ENCODE results near the gene CALR. TPM values are rescaled to one million over a fixed set of nuclear protein-coding genes. Genes with fewer than 3 reads are reported as not detected.

Gene CALR
- total RNA-seq, 1 donor from 2014 or later, result 1,294 TPM

- H3K36me3 Mint-ChIP-seq, result peaks cover 5% of the 10 kb centered on the region
- H3K27me3 Mint-ChIP-seq, result no peaks in the 10 kb centered on the region
- no peaks in the 10 kb centered on the region for H3K4me1 Mint-ChIP-seq (ENCODE audit: unreplicated experiment)
- no peaks in the 10 kb centered on the region for H3K9me3 Mint-ChIP-seq
- TF ChIP-seq, protein P1, sequence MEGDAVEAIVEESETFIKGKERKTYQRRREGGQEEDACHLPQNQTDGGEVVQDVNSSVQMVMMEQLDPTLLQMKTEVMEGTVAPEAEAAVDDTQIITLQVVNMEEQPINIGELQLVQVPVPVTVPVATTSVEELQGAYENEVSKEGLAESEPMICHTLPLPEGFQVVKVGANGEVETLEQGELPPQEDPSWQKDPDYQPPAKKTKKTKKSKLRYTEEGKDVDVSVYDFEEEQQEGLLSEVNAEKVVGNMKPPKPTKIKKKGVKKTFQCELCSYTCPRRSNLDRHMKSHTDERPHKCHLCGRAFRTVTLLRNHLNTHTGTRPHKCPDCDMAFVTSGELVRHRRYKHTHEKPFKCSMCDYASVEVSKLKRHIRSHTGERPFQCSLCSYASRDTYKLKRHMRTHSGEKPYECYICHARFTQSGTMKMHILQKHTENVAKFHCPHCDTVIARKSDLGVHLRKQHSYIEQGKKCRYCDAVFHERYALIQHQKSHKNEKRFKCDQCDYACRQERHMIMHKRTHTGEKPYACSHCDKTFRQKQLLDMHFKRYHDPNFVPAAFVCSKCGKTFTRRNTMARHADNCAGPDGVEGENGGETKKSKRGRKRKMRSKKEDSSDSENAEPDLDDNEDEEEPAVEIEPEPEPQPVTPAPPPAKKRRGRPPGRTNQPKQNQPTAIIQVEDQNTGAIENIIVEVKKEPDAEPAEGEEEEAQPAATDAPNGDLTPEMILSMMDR (conservative IDR thresholded peaks at IDR 0.05), result no peak
- no peak for DNase-seq (ENCODE audit: extremely low spot score, unreplicated experiment)
- H3K4me3 Mint-ChIP-seq, result no peak overlapping the region
- no peak overlapping the region for H3K27ac Mint-ChIP-seq
Measured at GRCh38 chr19:12896460-12896859, 41.9 kb upstream of the CALR start.

DNA sequence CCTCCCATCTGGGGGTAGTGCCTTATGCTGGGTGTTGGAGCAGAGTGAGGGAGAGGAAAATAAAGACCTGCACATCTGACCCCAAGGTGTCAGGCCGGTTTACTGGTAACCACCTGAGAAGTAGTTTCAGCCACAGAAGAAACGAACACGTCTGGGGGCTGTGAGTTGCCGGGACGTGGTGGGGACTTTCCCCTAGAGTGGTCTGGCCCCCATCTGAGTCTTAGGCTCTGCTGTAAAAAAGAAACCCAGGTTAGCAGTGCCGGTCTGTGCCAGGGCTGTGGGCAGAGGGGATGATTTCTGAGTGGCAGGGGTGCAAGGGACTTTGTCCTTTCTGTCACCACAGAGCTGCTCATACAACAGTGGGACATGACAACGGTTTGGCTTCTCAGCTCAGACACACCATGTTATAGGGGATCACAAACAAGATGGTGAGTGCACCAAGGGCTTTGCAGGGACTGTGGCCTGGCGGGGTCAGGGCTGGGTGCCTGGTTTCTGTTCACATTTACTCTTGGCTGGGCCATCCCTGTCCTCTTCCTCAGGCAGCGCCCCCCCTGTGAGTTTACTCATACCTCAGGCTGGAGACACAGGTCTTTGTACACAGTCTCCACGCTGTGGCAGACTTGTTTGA, 38.4 kb upstream of the CALR start:
- Mint-ChIP-seq H3K4me3 (no peak overlapping the region), H3K4me1 (ENCODE audit: unreplicated experiment) (no peaks in the 10 kb centered on the region), H3K9me3 (no peaks in the 10 kb centered on the region), H3K27ac (no peak overlapping the region), H3K36me3 (peaks cover under 1% of the 10 kb centered on the region), H3K27me3 (no peaks in the 10 kb centered on the region)
- TF ChIP-seq, protein P1 (conservative IDR thresholded peaks at IDR 0.05), result no peak
- DNase-seq (ENCODE audit: extremely low spot score, unreplicated experiment), result no peak

DNA sequence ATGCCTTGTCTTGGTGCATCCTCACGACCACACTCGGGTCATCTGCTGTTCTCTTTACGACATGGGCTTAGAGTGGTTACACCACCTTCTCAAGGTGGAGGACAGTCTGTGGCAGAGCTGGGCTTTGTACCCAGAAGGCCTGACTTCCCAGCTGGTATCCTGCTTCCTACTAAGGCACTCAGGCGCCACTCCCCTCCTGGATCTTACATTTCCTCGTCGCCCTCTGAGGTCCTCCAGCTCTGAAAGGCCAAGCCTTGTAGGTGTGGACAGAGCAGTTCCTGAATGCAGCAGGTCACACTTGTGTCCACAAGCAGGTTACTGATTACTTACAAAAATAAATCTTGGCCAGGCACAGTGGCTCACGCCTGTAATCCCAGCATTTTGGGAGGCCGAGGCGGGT, 31.2 kb upstream of the CALR start:
- H3K9me3 Mint-ChIP-seq, result no peaks in the 10 kb centered on the region
- peaks cover under 1% of the 10 kb centered on the region for H3K4me1 Mint-ChIP-seq (ENCODE audit: unreplicated experiment)
- DNase-seq (ENCODE audit: extremely low spot score, unreplicated experiment), result no peak
- H3K27me3 Mint-ChIP-seq, result no peaks in the 10 kb centered on the region
- TF ChIP-seq, protein P1 (conservative IDR thresholded peaks at IDR 0.05), result no peak
- H3K27ac Mint-ChIP-seq, result no peak overlapping the region
- no peaks in the 10 kb centered on the region for H3K36me3 Mint-ChIP-seq
- no peak overlapping the region for H3K4me3 Mint-ChIP-seq

- H3K27me3 Mint-ChIP-seq, result no peaks in the 10 kb centered on the region
- TF ChIP-seq, protein P1 (conservative IDR thresholded peaks at IDR 0.05), result no peak
- peaks cover 19% of the 10 kb centered on the region for H3K4me1 Mint-ChIP-seq (ENCODE audit: unreplicated experiment)
- H3K27ac Mint-ChIP-seq, result peak overlapping the region; percentile 86
- H3K36me3 Mint-ChIP-seq, result no peaks in the 10 kb centered on the region
- no peaks in the 10 kb centered on the region for H3K9me3 Mint-ChIP-seq
- DNase-seq (ENCODE audit: extremely low spot score, unreplicated experiment), result no peak
- H3K4me3 Mint-ChIP-seq, result peak overlapping the region; percentile 75
Measured at GRCh38 chr19:12912571-12912970, 25.8 kb upstream of the CALR start.

DNA sequence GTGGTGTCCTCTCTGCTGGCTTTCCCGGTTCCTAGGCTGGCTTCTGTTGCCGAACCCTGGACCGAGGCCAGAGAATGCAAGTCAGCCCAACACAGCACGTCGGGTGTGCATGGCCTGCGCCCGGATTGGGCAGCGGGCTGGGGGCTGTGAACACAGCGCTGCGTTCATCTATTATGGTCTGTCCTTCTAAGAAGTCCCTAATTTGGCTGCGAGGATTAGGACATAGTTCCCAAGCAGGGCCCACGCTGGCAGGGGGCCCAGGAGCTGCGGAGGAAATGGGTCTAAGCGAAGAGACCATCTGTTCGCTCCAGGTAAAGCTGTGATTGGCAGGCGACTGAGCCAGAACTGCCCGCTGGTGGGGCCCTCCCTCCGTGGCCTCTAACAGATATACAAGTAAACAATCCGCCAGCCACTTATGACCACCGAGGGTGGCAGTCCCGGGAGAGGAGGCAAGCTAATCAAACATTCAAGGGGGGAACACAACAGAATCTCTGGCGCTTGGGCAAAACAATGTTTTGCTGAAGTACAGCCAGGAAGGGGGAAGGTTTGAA, 25.3 kb upstream of the CALR start:
- Mint-ChIP-seq H3K4me1 (ENCODE audit: unreplicated experiment) (peaks cover 19% of the 10 kb centered on the region), H3K27ac (peak overlapping the region; percentile 86), H3K9me3 (no peaks in the 10 kb centered on the region), H3K27me3 (no peaks in the 10 kb centered on the region), H3K4me3 (peak overlapping the region; percentile 75), H3K36me3 (no peaks in the 10 kb centered on the region)
- TF ChIP-seq, protein P1 (conservative IDR thresholded peaks at IDR 0.05), result no peak
- no peak for DNase-seq (ENCODE audit: extremely low spot score, unreplicated experiment)

Measured in type B pancreatic cell (in vitro differentiated cells).